Mammary epithelial cell (primary cell): ENCODE results near the gene PKD1L1.

ENCODE experiments used
- CTCF ChIP-seq, 2 donors: IDR thresholded peaks in 1 of 2; conservative IDR thresholded peaks in 1 of 2; 2 replicates each; pipeline ENCODE4 v1.5.1; 2011 to 2012; ENCODE audit warnings: inconsistent platforms in 2 of 2, low read length in 2 of 2, mild to moderate bottlenecking in 2 of 2, control low read depth in 1 of 2, low read depth in 1 of 2; ENCODE audit not compliant: insufficient read depth in 1 of 2; ENCODE audit errors: extremely low read depth in 1 of 2
- EZH2 ChIP-seq: IDR thresholded peaks from 2 replicates; pipeline ENCODE4 v1.6.1; 2012; ENCODE audit warnings: low read length, inconsistent platforms, borderline replicate concordance

GRCh38 chr7:47992446-47992845, 44.2 kb upstream of the PKD1L1 start:
- TF ChIP-seq CTCF (conservative IDR thresholded peaks at IDR 0.05 in 1 of 2, IDR thresholded peaks at IDR 0.05 in 1 of 2; ENCODE audit: extremely low read depth in 1 of 2, insufficient read depth in 1 of 2, low read depth in 1 of 2, low read length in 2 of 2) (no peak), EZH2 (no peak)
